NB4 (cell line): ENCODE data around the gene BICDL1.

Experiments
- CTCF ChIP-seq: IDR thresholded peaks from one replicate; pipeline ENCODE4 v1.5.1; 2012; ENCODE audit warnings: low read depth, low read length
- POLR2A ChIP-seq: IDR thresholded peaks from 2 replicates; pipeline ENCODE4 v1.6.1; 2011; ENCODE audit warnings: mild to moderate bottlenecking; ENCODE audit not compliant: insufficient read length; ENCODE audit errors: extremely low read depth

GRCh38 chr12:120006258-120006975, 17.4 kb downstream of the BICDL1 start:
- TF ChIP-seq CTCF: no peak
- TF ChIP-seq POLR2A: no peak
